GM13976 (cell line): ENCODE measurements around the gene BPIFA2.
A peak's percentile ranks its signal among the peaks of the same experiment; 100 is the strongest.

Experiments used
- DNase-seq: peaks from one replicate; pipeline ENCODE4 v3.0.0; 2012; ENCODE audit warnings: low spot score
- CTCF ChIP-seq: IDR thresholded peaks from 2 replicates; pipeline ENCODE4 v1.5.1; 2012; ENCODE audit warnings: borderline replicate concordance, mild to moderate bottlenecking; ENCODE audit not compliant: insufficient read depth; ENCODE audit errors: extremely low read depth, missing control alignments, control extremely low read depth
- in situ Hi-C: fragments of 300-500 bp; cut with MboI; formaldehyde crosslinking; loops from one replicate; pipeline ENCODE4 v1.12.0; 2022; ENCODE audit warnings: low sequenced_read_pairs, mixed read lengths, inconsistent platforms; ENCODE audit not compliant: unreplicated experiment

BPIFA2 gene

GRCh38 chr20:33209789-33210188, 41.8 kb downstream of the BPIFA2 start:
- DNase-seq, result peak; percentile 58

GRCh38 chr20:33210371-33210770, 42.4 kb downstream of the BPIFA2 start:
- no peak for DNase-seq
- in situ Hi-C loops, result no loop called here
- no peak for TF ChIP-seq CTCF

More at GRCh38 chr20:33209789-33210188, 41.8 kb downstream of the BPIFA2 start:
- TF ChIP-seq CTCF, result no peak
- in situ Hi-C loops, result no loop called here

- peak; percentile 54 for DNase-seq
- TF ChIP-seq CTCF, result peak; percentile 44
- in situ Hi-C loops, result no loop called here
Measured at GRCh38 chr20:33211817-33212424, 44.0 kb downstream of the BPIFA2 start.

GRCh38 chr20:33217052-33217451, 49.1 kb downstream of the BPIFA2 start, which contains the start of gene BPIFA3:
Gene BPIFA3 (plus strand): TSS chr20:33217352. CDS start chr20:33217537, 185 bp downstream.
- in situ Hi-C loops, result no loop called here
- TF ChIP-seq CTCF, result no peak

GRCh38 chr20:33224399-33224798, 56.4 kb downstream of the BPIFA2 start:
- DNase-seq, result no peak
- in situ Hi-C loops, result no loop called here
- no peak for TF ChIP-seq CTCF

More at GRCh38 chr20:33217052-33217451, 49.1 kb downstream of the BPIFA2 start, which contains the start of gene BPIFA3:
- DNase-seq, result no peak

- in situ Hi-C loops, result no loop called here
- DNase-seq, result no peak
- no peak for TF ChIP-seq CTCF
Measured at GRCh38 chr20:33229843-33230242, 61.9 kb downstream of the BPIFA2 start.
